Fibroblast of villous mesenchyme (primary cell): ENCODE measurements around the gene DPH7. TPM values are rescaled to one million over a fixed set of nuclear protein-coding genes. Genes with fewer than 3 reads are reported as not detected.
"Not testable (repeated sequence)": the region's sequence is repeated elsewhere in the genome, so short reads cannot be mapped to it uniquely, and the experiment has no call there.

Source experiments
- DNase-seq: peaks from one replicate; pipeline ENCODE4 v3.0.0-alpha.2; 2010; ENCODE audit warnings: low read depth
- H3K4me3 ChIP-seq: 2 replicates; pipeline ENCODE4 v1.5.1; 2011; ENCODE audit warnings: low read depth, mild to moderate bottlenecking, low read length
- total RNA-seq: library from RNA; depleted of rRNA; stranded (reverse); fragments of >200 nt; gene quantifications from 2 replicates; pipeline ENCODE4 v1.2.3, GENCODE V29; 2012
- TF ChIP-seq, protein P1 (sequence below): IDR thresholded peaks from 2 replicates; pipeline ENCODE4 v1.5.1; 2012; ENCODE audit warnings: low read depth, mild to moderate bottlenecking, low read length; ENCODE audit not compliant: insufficient read depth

Gene DPH7
- total RNA-seq, 1 donor: 22.0 TPM

DNA sequence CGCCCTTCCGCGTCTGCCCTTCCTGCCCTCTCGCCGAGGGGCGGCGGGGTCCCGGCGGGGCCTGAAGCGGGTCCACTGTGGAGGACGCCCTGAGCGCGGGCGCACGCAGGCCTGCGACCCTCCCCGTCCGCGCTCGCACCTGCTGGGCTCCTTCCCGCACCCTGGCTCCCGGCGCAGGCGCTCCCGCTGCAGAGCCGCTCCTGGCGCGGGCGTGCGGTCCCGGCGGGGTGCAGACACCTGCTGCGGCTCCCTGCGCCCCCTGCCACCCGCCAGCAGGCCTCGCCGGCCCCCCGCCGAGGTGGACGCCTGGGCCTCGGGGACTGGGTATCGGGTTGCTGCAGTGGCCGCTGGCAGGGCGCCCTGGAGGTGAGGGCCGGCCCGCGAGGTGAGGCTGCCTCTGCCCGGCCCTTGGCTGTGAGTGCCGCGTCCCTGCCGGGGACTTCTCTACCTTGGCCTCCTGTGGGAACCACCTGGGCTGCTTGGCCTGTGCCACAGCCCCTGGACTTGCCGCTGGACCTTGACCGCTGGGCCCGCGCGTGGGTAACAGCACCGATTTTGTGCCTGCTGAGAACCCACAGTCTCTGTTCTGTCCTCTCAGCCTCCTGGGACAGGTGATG is 27.4 kb upstream of the DPH7 start:
- no peak for DNase-seq
- TF ChIP-seq, protein P1, sequence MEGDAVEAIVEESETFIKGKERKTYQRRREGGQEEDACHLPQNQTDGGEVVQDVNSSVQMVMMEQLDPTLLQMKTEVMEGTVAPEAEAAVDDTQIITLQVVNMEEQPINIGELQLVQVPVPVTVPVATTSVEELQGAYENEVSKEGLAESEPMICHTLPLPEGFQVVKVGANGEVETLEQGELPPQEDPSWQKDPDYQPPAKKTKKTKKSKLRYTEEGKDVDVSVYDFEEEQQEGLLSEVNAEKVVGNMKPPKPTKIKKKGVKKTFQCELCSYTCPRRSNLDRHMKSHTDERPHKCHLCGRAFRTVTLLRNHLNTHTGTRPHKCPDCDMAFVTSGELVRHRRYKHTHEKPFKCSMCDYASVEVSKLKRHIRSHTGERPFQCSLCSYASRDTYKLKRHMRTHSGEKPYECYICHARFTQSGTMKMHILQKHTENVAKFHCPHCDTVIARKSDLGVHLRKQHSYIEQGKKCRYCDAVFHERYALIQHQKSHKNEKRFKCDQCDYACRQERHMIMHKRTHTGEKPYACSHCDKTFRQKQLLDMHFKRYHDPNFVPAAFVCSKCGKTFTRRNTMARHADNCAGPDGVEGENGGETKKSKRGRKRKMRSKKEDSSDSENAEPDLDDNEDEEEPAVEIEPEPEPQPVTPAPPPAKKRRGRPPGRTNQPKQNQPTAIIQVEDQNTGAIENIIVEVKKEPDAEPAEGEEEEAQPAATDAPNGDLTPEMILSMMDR: no peak
- H3K4me3 ChIP-seq: peak overlapping the region; percentile 65

DNA sequence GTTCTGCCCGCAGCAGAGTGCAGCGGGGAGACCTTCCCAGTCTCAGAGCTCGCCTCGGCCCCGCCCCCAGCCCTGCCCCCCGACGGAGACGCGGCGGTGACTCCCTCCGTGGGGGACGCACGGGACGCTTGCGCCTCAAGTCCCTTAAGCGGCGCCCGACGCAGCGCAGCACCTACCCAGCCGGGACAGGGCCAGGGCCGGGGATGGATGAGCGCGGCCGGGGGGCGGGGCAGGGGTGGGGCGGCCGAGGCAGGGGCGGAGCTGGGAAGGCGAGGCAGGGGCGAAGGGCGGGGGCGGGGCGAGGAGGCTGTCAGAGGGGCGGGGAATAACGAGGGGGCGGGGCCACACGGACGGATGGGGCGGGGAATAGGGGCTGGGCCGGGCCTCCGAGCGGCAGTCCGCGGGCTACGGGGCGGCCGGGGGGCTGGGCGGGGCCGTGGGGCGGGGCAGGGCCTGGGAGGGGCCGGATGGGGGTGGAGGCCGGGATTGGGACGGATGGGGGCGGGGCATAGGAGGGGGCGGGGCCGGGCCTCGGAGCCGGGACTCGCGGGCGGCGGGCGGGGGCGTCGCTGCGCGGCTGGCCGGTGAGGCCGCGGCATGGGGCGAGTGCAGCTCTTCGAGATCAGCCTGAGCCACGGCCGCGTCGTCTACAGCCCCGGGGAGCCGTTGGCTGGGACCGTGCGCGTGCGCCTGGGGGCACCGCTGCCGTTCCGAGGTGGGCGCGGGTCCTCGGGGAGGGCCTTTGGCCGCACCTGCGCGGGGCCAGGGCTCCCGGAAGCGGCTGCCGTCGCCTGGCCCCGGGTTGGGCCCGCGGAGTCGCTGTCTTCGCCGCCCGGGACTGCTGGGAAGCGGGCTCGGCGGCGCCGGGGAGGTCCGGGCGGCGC is 26.6 kb upstream of the DPH7 start, which contains the start of gene ARRDC1:
ARRDC1 (plus strand) TSS at position 566 of the 884 bp plus-strand sequence; CDS start at position 598, 32 bp downstream.
- peak; percentile 93 for DNase-seq
- peak within 1 kb of the TSS; percentile 65 for H3K4me3 ChIP-seq
- TF ChIP-seq, protein P1: no peak

DNA sequence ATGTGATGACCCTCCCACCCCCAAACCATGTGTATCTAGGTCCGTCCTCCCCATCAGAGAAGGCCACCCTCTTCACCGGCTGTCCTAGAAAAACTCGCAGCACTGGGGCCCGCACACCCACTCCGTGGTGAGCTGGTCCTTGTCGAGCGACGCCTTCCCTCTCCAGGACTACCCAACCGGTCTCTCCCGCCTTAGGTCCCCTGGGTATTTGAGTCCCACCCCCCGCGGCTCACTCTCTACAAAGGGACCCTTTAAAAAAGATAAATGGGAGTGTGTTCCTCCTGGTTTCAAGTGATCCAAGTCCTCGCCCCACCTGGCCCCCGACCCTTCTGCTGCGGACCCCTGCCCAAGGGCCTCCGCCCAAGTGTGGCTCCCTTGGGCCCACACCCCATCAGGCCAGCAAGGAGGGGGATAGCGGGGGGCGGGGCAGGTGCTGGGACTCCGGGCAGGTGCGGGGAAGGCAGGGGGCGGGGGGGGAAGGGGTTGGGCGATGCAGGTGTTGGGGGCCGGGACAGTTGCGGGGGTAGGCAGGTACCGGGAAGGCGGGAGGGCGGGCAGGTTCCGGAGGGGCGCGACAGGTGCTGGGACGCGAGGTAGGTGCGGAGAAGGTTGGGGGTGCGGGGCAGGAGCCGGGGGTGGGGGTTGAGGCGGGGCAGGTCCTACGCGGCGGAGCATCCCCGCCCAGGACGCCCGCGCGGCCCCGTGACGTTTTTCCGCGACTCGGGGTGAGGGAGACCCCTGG is 25.8 kb upstream of the DPH7 start:
- peak overlapping the region; percentile 59 for H3K4me3 ChIP-seq
- no peak for DNase-seq
- TF ChIP-seq, protein P1: no peak

DNA sequence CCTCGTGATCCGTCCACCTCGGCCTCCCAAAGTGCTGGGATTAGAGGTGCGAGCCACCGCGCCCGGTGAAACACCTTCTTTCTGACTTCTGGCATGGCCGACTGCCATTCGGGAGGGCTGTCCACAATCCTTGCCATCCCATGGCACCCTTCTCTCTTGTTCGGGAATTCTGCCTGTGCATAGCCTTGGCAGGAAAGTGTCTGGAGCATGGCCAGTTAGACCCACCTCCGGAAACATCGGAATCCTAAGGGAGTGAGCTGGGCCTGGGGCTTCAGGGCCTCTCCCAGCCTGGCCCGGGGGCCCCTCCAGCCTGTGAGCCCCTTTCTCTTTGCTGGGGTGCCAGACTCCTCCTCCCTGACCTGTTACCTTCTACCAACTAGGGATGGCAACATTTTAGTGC is 25.2 kb upstream of the DPH7 start:
- TF ChIP-seq, protein P1: no peak
- H3K4me3 ChIP-seq: no peak overlapping the region
- DNase-seq: no peak

DNA sequence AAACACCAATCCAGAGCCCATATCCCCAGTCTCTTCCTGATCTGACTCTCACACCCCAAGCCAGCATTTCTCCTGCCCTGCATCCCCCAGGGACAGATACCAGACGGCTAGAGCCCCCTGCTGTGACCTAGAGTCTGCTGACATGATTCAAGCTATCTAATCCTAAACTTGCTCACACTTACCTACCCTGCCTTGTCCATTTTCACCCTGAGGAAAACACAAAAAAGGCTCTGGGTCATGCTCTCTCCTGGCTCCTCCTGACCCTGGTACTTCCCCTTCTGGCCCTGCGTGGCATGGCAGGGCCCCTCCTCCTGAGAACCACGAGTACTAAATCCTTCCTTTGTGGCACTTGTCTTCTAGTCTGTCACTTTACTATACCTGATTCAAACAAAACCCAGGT is 23.9 kb upstream of the DPH7 start:
- DNase-seq: no peak
- TF ChIP-seq, protein P1: no peak
- H3K4me3 ChIP-seq: no peak overlapping the region

DNA sequence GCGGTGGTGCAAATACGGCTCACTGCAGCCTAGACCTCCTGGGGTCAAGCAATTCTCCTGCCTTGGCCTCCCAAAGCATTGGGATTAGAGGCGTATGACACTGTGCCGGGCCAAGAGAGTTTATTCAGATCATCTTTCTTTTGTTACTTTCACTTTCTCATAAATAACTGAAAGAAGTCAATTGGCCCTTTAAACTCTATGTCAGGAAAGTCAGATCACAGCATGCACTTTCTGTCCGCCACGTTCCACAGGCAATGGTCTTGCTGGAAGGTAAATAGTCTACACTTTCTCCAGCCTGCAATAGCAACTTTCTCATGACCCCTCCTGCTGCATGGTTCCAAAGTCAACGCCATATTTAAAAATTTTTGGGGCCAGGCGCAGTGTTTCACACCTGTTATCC is 20.2 kb upstream of the DPH7 start:
- no peak overlapping the region for H3K4me3 ChIP-seq
- DNase-seq: no peak
- TF ChIP-seq, protein P1: no peak

DNA sequence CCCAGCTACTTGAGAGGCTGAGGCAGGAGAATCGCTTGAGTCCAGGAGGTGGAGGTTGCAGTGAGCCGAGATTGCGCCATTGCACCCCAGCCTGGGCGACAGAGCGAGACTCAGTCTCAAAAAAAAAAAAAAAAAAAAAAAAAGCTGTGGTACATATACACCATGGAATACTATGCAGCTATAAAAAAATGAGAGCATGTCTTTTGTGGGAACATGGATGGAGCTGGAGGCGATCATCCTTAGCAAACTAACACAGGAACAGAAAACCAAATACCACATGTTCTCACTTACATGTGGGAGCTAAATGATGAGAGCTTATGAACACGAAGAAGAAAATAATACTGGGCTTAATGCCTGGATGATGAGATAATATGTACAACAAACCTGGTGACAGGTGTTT is 17.9 kb upstream of the DPH7 start:
- H3K4me3 ChIP-seq, DNase-seq: not testable (repeated sequence)
